GM12801 (cell line): ENCODE results near the gene AP1G1.

Experiments
- TF ChIP-seq, protein P1 (sequence below): IDR thresholded peaks from one replicate; pipeline ENCODE4 v1.5.1; 2011; ENCODE audit warnings: control low read depth; ENCODE audit not compliant: insufficient read length; ENCODE audit errors: extremely low read depth

AP1G1 gene

DNA sequence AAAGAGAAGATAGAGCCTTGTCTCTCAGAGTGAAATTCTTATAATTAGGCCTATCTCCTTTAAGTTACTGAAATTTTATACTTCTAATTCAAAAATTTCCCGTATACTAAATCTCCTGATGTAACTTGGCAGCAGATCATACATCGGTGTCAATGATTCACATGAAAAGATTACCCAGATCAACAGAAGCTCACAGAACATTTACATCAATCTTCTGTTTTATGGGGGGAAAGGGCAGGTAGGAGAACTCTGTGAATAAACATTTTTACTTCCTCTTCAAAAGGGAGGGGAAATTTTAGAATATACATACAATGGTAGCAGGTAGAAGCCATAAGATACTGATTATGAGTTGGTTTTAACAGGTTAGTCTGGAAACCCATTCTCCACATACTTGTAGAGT, 127.3 kb downstream of the AP1G1 start:
- TF ChIP-seq, protein P1, sequence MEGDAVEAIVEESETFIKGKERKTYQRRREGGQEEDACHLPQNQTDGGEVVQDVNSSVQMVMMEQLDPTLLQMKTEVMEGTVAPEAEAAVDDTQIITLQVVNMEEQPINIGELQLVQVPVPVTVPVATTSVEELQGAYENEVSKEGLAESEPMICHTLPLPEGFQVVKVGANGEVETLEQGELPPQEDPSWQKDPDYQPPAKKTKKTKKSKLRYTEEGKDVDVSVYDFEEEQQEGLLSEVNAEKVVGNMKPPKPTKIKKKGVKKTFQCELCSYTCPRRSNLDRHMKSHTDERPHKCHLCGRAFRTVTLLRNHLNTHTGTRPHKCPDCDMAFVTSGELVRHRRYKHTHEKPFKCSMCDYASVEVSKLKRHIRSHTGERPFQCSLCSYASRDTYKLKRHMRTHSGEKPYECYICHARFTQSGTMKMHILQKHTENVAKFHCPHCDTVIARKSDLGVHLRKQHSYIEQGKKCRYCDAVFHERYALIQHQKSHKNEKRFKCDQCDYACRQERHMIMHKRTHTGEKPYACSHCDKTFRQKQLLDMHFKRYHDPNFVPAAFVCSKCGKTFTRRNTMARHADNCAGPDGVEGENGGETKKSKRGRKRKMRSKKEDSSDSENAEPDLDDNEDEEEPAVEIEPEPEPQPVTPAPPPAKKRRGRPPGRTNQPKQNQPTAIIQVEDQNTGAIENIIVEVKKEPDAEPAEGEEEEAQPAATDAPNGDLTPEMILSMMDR = no peak
